Endodermal cell (in vitro differentiated cells): ENCODE measurements around the gene IGF2BP3. TPM values are rescaled to one million over a fixed set of nuclear protein-coding genes. Genes with fewer than 3 reads are reported as not detected.

Experiments
- DNase-seq: peaks from one replicate; pipeline ENCODE4 v3.0.0-alpha.2; 2017
- H3K27ac ChIP-seq: 2 replicates; pipeline ENCODE4 v1.5.1; 2013; ENCODE audit warnings: mild to moderate bottlenecking, low read depth, low read length, moderate library complexity
- H3K27me3 ChIP-seq: 2 replicates; pipeline ENCODE4 v1.6.1; 2013; ENCODE audit warnings: mild to moderate bottlenecking, low read length, moderate library complexity; ENCODE audit not compliant: insufficient read depth, control insufficient read depth, poor library complexity, severe bottlenecking
- H3K36me3 ChIP-seq: 2 replicates; pipeline ENCODE4 v1.7.0; 2013; ENCODE audit warnings: mild to moderate bottlenecking, low read length, moderate library complexity; ENCODE audit not compliant: control insufficient read depth, insufficient read depth
- H3K4me1 ChIP-seq: one replicate; pipeline ENCODE4 v1.7.0; 2013; ENCODE audit warnings: low read length; ENCODE audit not compliant: control insufficient read depth, insufficient read depth
- H3K4me3 ChIP-seq: 2 replicates; pipeline ENCODE4 v1.5.1; 2013; ENCODE audit warnings: mild to moderate bottlenecking, low read length, moderate library complexity
- H3K9ac ChIP-seq: 2 replicates; pipeline ENCODE4 v1.6.1; 2013; ENCODE audit warnings: mild to moderate bottlenecking, low read length, moderate library complexity; ENCODE audit not compliant: poor library complexity, severe bottlenecking; ENCODE audit errors: extremely low read depth
- H3K9me3 ChIP-seq: 2 replicates; pipeline ENCODE4 v1.6.1; 2013; ENCODE audit warnings: mild to moderate bottlenecking, low read length, moderate library complexity; ENCODE audit not compliant: control insufficient read depth
- H3K27ac Mint-ChIP-seq: 2 replicates; pipeline ENCODE4 v1.8.0; 2020; ENCODE audit warnings: mixed read lengths
- H3K27me3 Mint-ChIP-seq: 2 replicates; pipeline ENCODE4 v1.8.0; 2021; ENCODE audit warnings: mild to moderate bottlenecking, mixed read lengths; ENCODE audit not compliant: insufficient read depth
- H3K36me3 Mint-ChIP-seq: 2 replicates; pipeline ENCODE4 v1.8.0; 2020; ENCODE audit warnings: low read depth, mixed read lengths
- H3K4me1 Mint-ChIP-seq: 2 replicates; pipeline ENCODE4 v1.8.0; 2020; ENCODE audit warnings: mixed read lengths
- H3K4me3 Mint-ChIP-seq: 2 replicates; pipeline ENCODE4 v1.8.0; 2020; ENCODE audit warnings: mild to moderate bottlenecking, moderate library complexity, mixed read lengths
- H3K9me3 Mint-ChIP-seq: 2 replicates; pipeline ENCODE4 v1.8.0; 2020; ENCODE audit warnings: mild to moderate bottlenecking, mixed read lengths
- CTCF ChIP-seq: fragments of 200-600 bp; sonication (generic); conservative IDR thresholded peaks from 2 replicates; pipeline ENCODE4 v1.5.0; 2021; ENCODE audit warnings: antibody characterized with exemption, mild to moderate bottlenecking
- WGBS, 2 experiments: methylation state at CpG; one replicate each; pipeline versions ENCODE4 v1.1.5 to v1.1.7; 2013; ENCODE audit warnings: missing lambda C conversion rate in 2 of 2, mixed read lengths in 1 of 2; ENCODE audit not compliant: insufficient coverage in 1 of 2, insufficient read length in 1 of 2; 5-methylcytosine and 5-hydroxymethylcytosine counted together
- total RNA-seq, 2 donors: library from RNA; stranded (reverse); fragmentation: NEBNext Ultra II Directional in 1 of 2; extraction: Animal tissue kit (Norgen Biotek cat#: 25700) in 1 of 2; gene quantifications; 2 replicates in 1 of 2; 3 replicates in 1 of 2; pipeline ENCODE4 v1.2.1, GENCODE V29; 2021

IGF2BP3 gene
- total RNA-seq, 2 donors from 2014 or later: 114 to 123 TPM

- Histone ChIP-seq H3K9ac (no peak overlapping the region), H3K9me3 (no peaks in the 10 kb centered on the region), H3K36me3 (peaks cover 54% of the 10 kb centered on the region), H3K4me3 (no peak overlapping the region), H3K27ac (no peak overlapping the region), H3K4me1 (no peaks in the 10 kb centered on the region), H3K27me3 (no peaks in the 10 kb centered on the region)
- 94 to 95% methylated on average over 3 to 4 of the region's 4 CpGs for WGBS, 2 experiments
- H3K36me3 Mint-ChIP-seq: peaks cover 37% of the 10 kb centered on the region
- H3K27ac Mint-ChIP-seq: peak overlapping the region; percentile 42
- H3K27me3 Mint-ChIP-seq: no peaks in the 10 kb centered on the region
- TF ChIP-seq CTCF: no peak
- H3K4me1 Mint-ChIP-seq: peaks cover 14% of the 10 kb centered on the region
- no peak for DNase-seq
- no peaks in the 10 kb centered on the region for H3K9me3 Mint-ChIP-seq
- no peak overlapping the region for H3K4me3 Mint-ChIP-seq
These were observed 89.7 kb downstream of the IGF2BP3 start for GRCh38 chr7:23380556-23380955.

GRCh38 chr7:23378996-23379395 is 91.3 kb downstream of the IGF2BP3 start:
- Mint-ChIP-seq H3K27ac (no peak overlapping the region), H3K9me3 (no peaks in the 10 kb centered on the region), H3K36me3 (peaks cover 27% of the 10 kb centered on the region), H3K27me3 (no peaks in the 10 kb centered on the region), H3K4me1 (peaks cover 18% of the 10 kb centered on the region), H3K4me3 (no peak overlapping the region)
- TF ChIP-seq CTCF: no peak
- H3K4me1 ChIP-seq: no peaks in the 10 kb centered on the region
- H3K36me3 ChIP-seq: peaks cover 45% of the 10 kb centered on the region
- 95 to 100% methylated on average over 1 of the region's 1 CpG for WGBS, 2 experiments
- no peaks in the 10 kb centered on the region for H3K9me3 ChIP-seq
- no peak overlapping the region for H3K4me3 ChIP-seq
- H3K9ac ChIP-seq: no peak overlapping the region
- DNase-seq: no peak
- no peaks in the 10 kb centered on the region for H3K27me3 ChIP-seq
- H3K27ac ChIP-seq: no peak overlapping the region

DNA sequence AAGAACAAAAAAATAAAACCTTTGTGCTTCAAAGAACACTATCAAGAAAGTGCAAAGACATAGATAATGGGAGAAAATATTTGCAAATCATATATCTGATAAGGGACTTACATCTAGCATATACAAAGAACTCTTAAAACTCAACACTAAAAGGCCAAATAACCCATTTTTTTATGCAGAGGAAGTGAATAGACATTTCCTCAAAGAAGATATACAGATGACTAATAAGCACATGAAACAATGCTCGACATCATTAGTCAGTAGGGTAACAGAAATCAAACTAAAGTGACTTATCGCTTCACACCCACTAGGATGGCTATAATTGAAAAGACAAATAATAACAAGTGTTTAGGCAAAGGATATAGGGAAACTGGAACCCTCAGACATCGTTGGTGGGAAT is 93.2 kb downstream of the IGF2BP3 start:
- no peak overlapping the region for H3K4me3 ChIP-seq
- H3K9me3 ChIP-seq: no peaks in the 10 kb centered on the region
- no peak overlapping the region for H3K27ac ChIP-seq
- H3K4me1 Mint-ChIP-seq: peaks cover 18% of the 10 kb centered on the region
- no peak overlapping the region for H3K9ac ChIP-seq
- peaks cover 43% of the 10 kb centered on the region for H3K36me3 ChIP-seq
- no peak overlapping the region for H3K4me3 Mint-ChIP-seq
- H3K9me3 Mint-ChIP-seq: no peaks in the 10 kb centered on the region
- no peaks in the 10 kb centered on the region for H3K27me3 ChIP-seq
- H3K36me3 Mint-ChIP-seq: peaks cover 20% of the 10 kb centered on the region
- WGBS, 2 experiments: 93 to 95% methylated on average over 2 to 3 of the region's 3 CpGs
- no peaks in the 10 kb centered on the region for H3K4me1 ChIP-seq
- TF ChIP-seq CTCF: no peak
- no peak overlapping the region for H3K27ac Mint-ChIP-seq
- H3K27me3 Mint-ChIP-seq: no peaks in the 10 kb centered on the region
- no peak for DNase-seq
